Ovary (tissue), 9 donors: ENCODE data around the gene SYNCRIP. TPM values are rescaled to one million over a fixed set of nuclear protein-coding genes. Genes with fewer than 3 reads are reported as not detected.
"Not testable (repeated sequence)": the region's sequence is repeated elsewhere in the genome, so short reads cannot be mapped to it uniquely, and the experiment has no call there.

ENCODE experiments used
- DNase-seq, 5 donors: peaks; one replicate each; pipeline ENCODE4 v3.0.0-alpha.2; 2019 to 2020
- H3K27ac ChIP-seq, 2 donors: fragments of 200-600 bp; one replicate each; pipeline versions ENCODE4 v1.5.1 to v1.8.0; 2019 to 2022
- H3K27me3 ChIP-seq: fragments of 200-600 bp; one replicate; pipeline ENCODE4 v1.8.0; 2022
- H3K36me3 ChIP-seq: fragments of 200-600 bp; sonication (generic); one replicate; pipeline ENCODE4 v1.5.1; 2019
- H3K4me1 ChIP-seq: one replicate; pipeline ENCODE4 v1.8.1; 2013; ENCODE audit warnings: mild to moderate bottlenecking, moderate library complexity; ENCODE audit not compliant: insufficient read depth
- H3K4me3 ChIP-seq: fragments of 200-600 bp; sonication (generic); one replicate; pipeline ENCODE4 v1.5.1; 2017
- H3K9me3 ChIP-seq, 2 donors: fragments of 200-600 bp in 1 of 2; sonication (generic) in 1 of 2; one replicate each; pipeline versions ENCODE4 v1.5.1 to v1.8.1; 2013 to 2019; ENCODE audit warnings: mild to moderate bottlenecking in 1 of 2, moderate library complexity in 1 of 2
- CTCF ChIP-seq, 3 donors: fragments of 450-650 bp in 2 of 3; fragments of 200-600 bp in 1 of 3; IDR thresholded peaks; one replicate each; pipeline versions ENCODE4 v1.5.1 to v1.8.0; 2016 to 2022; ENCODE audit warnings: antibody characterized with exemption in 3 of 3, mild to moderate bottlenecking in 1 of 3
- EP300 ChIP-seq: sonication (generic); formaldehyde crosslinking; IDR thresholded peaks from one replicate; pipeline ENCODE4 v1.6.1; 2017; ENCODE audit warnings: antibody characterized with exemption
- POLR2A ChIP-seq: fragments of 450-650 bp; IDR thresholded peaks from one replicate; pipeline ENCODE4 v1.6.1; 2017; ENCODE audit warnings: antibody characterized with exemption, mild to moderate bottlenecking, moderate library complexity
- WGBS, 3 donors: extraction: QIAGEN DNeasy Blood & Tissue Kit in 1 of 3; methylation state at CpG; one replicate each; pipeline versions ENCODE4 v1.1.5 to v1.1.7; 2013 to 2017; 5-methylcytosine and 5-hydroxymethylcytosine counted together
- intact Hi-C, 4 donors: fragments of 100-400 bp; cut with DNase I; formaldehyde crosslinking; loops; one replicate each; pipeline versions ENCODE4 v1.11.0 to v1.15.1; 2022 to 2023
- polyA plus RNA-seq, 2 donors: library from polyadenylated mRNA; stranded (reverse); fragments of 200-250 nt in 1 of 2; fragments of 350-450 nt in 1 of 2; fragmentation: Illumina TruSeq in 1 of 2; extraction: RNeasy Lipid Tissue Mini Kit (QIAGEN cat#74804) in 1 of 2; gene quantifications; one replicate each; pipeline ENCODE4 v1.2.3, GENCODE V29; 2013 to 2014
- total RNA-seq, 7 donors: library from RNA; depleted of rRNA in 2 of 7; stranded (reverse); fragments of >200 nt in 2 of 7; fragmentation: NEBNext Ultra II Directional in 3 of 7; extraction: Animal tissue kit (Norgen Biotek cat#: 25700) in 3 of 7; gene quantifications; one replicate each; pipeline versions ENCODE4 v1.1.0 to v1.2.4, GENCODE V29; 2016 to 2023
- donor health status: DM: no; HTN: no; CAD: no; lungs with moderate emphysema.
- donor health status: DM: no; HTN: no; CAD: no.
- donor health status: Bipolar disorder and iron deficiency.
- donor health status: DM: yes; HTN: yes; CAD: no.
- donor health status: DM: no; HTN: no; CAD: no.
- donor health status: DM: yes; HTN: yes; CAD: no.

Gene SYNCRIP
- total and polyA plus RNA-seq, 9 donors, result 33.2 to 109 (median 92.8) TPM

DNA sequence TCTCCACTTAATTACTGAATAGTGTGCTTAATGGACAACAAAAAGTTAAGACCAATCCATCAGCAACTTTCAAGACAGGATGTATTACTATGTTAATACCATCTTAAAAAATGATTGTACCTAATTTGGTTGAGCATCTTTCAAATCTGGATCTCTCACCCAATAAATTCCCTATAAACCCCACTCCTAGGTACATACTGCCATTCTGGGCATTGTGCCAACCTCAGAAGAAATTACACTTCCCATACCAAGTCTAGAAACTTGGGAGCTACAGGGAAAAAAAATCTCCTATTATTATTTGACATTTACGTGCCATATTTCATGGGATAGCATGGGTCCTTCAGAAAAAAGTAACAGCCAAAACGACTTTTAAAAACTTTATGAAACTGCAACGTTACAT is 5.1 kb downstream of the SYNCRIP start:
- 58 to 64% (median 59%) methylated on average over 3 of the region's 3 CpGs for WGBS, 3 donors
- Histone ChIP-seq H3K9me3 (no peaks in the 10 kb centered on the region), H3K27ac (no peak overlapping the region), H3K4me1 (peaks cover 7% of the 10 kb centered on the region), H3K27me3 (no peaks in the 10 kb centered on the region), H3K36me3 (no peaks in the 10 kb centered on the region), H3K4me3 (no peak overlapping the region)
- TF ChIP-seq POLR2A, result no peak
- no peak for TF ChIP-seq CTCF (IDR thresholded peaks at IDR 0.05)
- no peak for TF ChIP-seq EP300
- intact Hi-C loops, result no loop called here
- DNase-seq, result no peak

DNA sequence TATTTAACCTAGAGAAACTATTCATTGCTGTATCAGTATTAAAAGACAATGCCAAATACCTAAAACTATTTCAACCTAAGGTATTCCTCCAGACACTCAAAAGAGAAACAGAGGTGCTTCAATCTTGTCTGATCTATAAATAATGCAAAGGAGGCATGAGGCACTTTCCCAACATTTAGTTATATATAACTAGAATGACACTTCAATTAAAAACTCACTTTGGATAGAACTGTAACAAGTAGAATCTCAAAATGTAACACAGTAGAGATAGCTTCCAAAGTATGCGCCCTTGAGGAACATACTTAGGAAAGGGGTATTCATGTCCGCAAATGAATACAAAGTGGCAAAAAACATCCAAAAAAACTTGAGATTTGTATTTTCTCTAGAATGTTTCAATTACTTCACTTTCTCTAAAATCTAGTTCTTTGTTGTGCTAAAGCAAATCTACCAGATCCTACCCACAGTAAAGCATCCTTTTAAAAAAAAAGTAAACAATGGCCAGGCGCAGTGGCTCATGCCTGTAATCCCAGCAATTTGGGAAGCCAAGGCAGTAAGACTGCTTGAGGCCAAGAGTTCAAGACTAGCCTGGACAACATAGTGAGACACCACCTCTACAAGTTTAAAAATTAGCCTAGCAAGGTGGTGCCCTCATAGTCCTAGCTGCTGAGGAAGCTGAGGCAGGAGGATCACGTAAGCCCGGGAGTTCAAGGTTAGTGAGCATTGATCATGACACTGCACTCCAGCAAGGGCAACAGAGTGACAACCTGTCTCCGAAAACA is 10.3 kb downstream of the SYNCRIP start:
- DNase-seq, result no peak
- no peak for TF ChIP-seq EP300
- TF ChIP-seq CTCF (IDR thresholded peaks at IDR 0.05), result no peak
- no peak for TF ChIP-seq POLR2A
- H3K36me3 ChIP-seq, result no peaks in the 10 kb centered on the region
- H3K9me3 ChIP-seq, result no peaks in the 10 kb centered on the region
- 93 to 96% (median 95%) methylated on average over 6 of the region's 6 CpGs for WGBS, 3 donors
- intact Hi-C loops, result no loop called here
- H3K27ac ChIP-seq, result no peak overlapping the region
- H3K4me3 ChIP-seq, result no peak overlapping the region
- no peaks in the 10 kb centered on the region for H3K27me3 ChIP-seq
- peaks cover 4% of the 10 kb centered on the region for H3K4me1 ChIP-seq

GRCh38 chr6:85631117-85631516 is 11.6 kb downstream of the SYNCRIP start:
- WGBS, 3 donors, result 93 to 97% (median 93%) methylated on average over 5 of the region's 5 CpGs
- DNase-seq, H3K27ac ChIP-seq, H3K4me3 ChIP-seq, H3K36me3 ChIP-seq, H3K27me3 ChIP-seq, H3K4me1 ChIP-seq, intact Hi-C loops, H3K9me3 ChIP-seq: not testable (repeated sequence)

GRCh38 chr6:85628353-85628752 is 14.3 kb downstream of the SYNCRIP start:
- DNase-seq, result no peak
- H3K27ac ChIP-seq, result no peak overlapping the region
- intact Hi-C loops, result no loop called here
- H3K9me3 ChIP-seq, result no peaks in the 10 kb centered on the region
- WGBS, 3 donors, result 89 to 98% (median 94%) methylated on average over 1 of the region's 1 CpG
- H3K4me1 ChIP-seq, result peaks cover under 1% of the 10 kb centered on the region
- no peaks in the 10 kb centered on the region for H3K36me3 ChIP-seq
- no peaks in the 10 kb centered on the region for H3K27me3 ChIP-seq
- TF ChIP-seq CTCF (IDR thresholded peaks at IDR 0.05), result no peak
- H3K4me3 ChIP-seq, result no peak overlapping the region

DNA sequence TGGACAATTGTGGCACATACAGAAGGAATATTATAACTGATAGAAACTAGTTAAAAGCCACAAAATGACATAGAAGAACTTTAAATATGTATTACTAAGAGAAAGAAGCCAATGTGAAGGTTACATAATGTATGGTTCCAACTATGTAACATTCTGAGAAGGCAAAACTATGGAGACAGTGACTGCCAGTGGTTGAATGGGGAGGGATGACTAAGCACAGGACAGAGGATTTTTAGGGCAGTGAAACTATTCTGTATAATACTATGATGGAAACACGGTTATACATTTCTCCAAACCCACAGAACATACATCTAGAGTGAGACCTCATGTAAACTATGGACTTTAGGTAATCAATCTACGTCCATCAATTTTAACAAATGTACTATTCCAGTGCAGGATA is 22.4 kb downstream of the SYNCRIP start:
- Histone ChIP-seq H3K4me3 (no peak overlapping the region), H3K27me3 (no peaks in the 10 kb centered on the region), H3K9me3 (no peaks in the 10 kb centered on the region), H3K27ac (no peak overlapping the region), H3K4me1 (no peaks in the 10 kb centered on the region), H3K36me3 (no peaks in the 10 kb centered on the region)
- 90 to 95% (median 94%) methylated on average over 2 of the region's 2 CpGs for WGBS, 3 donors
- no peak for DNase-seq
- intact Hi-C loops, result no loop called here
- no peak for TF ChIP-seq CTCF (IDR thresholded peaks at IDR 0.05)
- no peak for TF ChIP-seq POLR2A
- no peak for TF ChIP-seq EP300
